OCI-LY1 (cell line): Measurements from ENCODE around the gene RAB30.

Source experiments
- H2AFZ ChIP-seq: fragments of 200-600 bp; sonication (generic), shearing (Covaris generic); 2 replicates; pipeline ENCODE4 v1.6.0; 2014; ENCODE audit warnings: antibody characterized with exemption, mild to moderate bottlenecking, low read length
- H3F3A ChIP-seq: fragments of 200-600 bp; sonication (generic), shearing (Covaris generic); 2 replicates; pipeline ENCODE4 v1.6.0; 2014; ENCODE audit warnings: mild to moderate bottlenecking, antibody characterized with exemption, low read length, moderate library complexity; ENCODE audit not compliant: insufficient read depth
- H3K27ac ChIP-seq: fragments of 200-600 bp; sonication (generic); 2 replicates; pipeline ENCODE4 v1.5.1; 2014; ENCODE audit warnings: low read length, mixed run types, mild to moderate bottlenecking, low read depth; ENCODE audit not compliant: poor library complexity, severe bottlenecking
- H3K27me3 ChIP-seq: fragments of 200-600 bp; sonication (generic); 2 replicates; pipeline ENCODE4 v1.6.0; 2014; ENCODE audit warnings: antibody characterized with exemption, mild to moderate bottlenecking, low read length, moderate library complexity; ENCODE audit not compliant: insufficient read depth
- H3K36me3 ChIP-seq: fragments of 200-600 bp; sonication (generic); 2 replicates; pipeline ENCODE4 v1.6.1; 2014; ENCODE audit warnings: mild to moderate bottlenecking, antibody characterized with exemption, low read length, moderate library complexity, mixed read lengths; ENCODE audit not compliant: insufficient read depth
- H3K4me1 ChIP-seq: fragments of 200-600 bp; sonication (generic); 2 replicates; pipeline ENCODE4 v1.5.1; 2014; ENCODE audit warnings: mild to moderate bottlenecking, low read length, moderate library complexity; ENCODE audit not compliant: insufficient read depth, severe bottlenecking
- H3K4me2 ChIP-seq: fragments of 200-600 bp; sonication (generic), shearing (Covaris generic); 2 replicates; pipeline ENCODE4 v1.6.1; 2014; ENCODE audit warnings: low read length
- H3K4me3 ChIP-seq: fragments of 200-600 bp; sonication (generic); 2 replicates; pipeline ENCODE4 v1.5.1; 2014; ENCODE audit warnings: low read length, low read depth, mild to moderate bottlenecking, mixed read lengths; ENCODE audit not compliant: poor library complexity, severe bottlenecking
- H3K79me2 ChIP-seq: fragments of 200-600 bp; shearing (Covaris generic); 2 replicates; pipeline ENCODE4 v1.6.1; 2016; ENCODE audit warnings: mixed run types, low read length, mixed read lengths; ENCODE audit not compliant: insufficient read depth
- H3K9ac ChIP-seq: fragments of 200-600 bp; sonication (generic), shearing (Covaris generic); 2 replicates; pipeline ENCODE4 v1.6.1; 2014; ENCODE audit warnings: mild to moderate bottlenecking, low read length, mixed read lengths
- H3K9me2 ChIP-seq: fragments of 200-600 bp; sonication (generic), shearing (Covaris generic); 2 replicates; pipeline ENCODE4 v1.6.1; 2014; ENCODE audit warnings: low read depth, mild to moderate bottlenecking, low read length, mixed read lengths
- H3K9me3 ChIP-seq: fragments of 200-600 bp; shearing (Covaris generic); 2 replicates; pipeline ENCODE4 v1.6.1; 2014; ENCODE audit warnings: low read length, mixed read lengths
- H4K20me1 ChIP-seq: fragments of 200-600 bp; sonication (generic), shearing (Covaris generic); 2 replicates; pipeline ENCODE4 v1.6.0; 2016; ENCODE audit warnings: mild to moderate bottlenecking, low read length; ENCODE audit not compliant: insufficient read depth
- EZH2 ChIP-seq: fragments of 200-600 bp; sonication (generic), shearing (Covaris generic); IDR thresholded peaks from 2 replicates; pipeline ENCODE4 v1.8.0; 2017; ENCODE audit warnings: borderline replicate concordance, mixed run types, mild to moderate bottlenecking, antibody characterized with exemption, low read length, moderate library complexity, mixed read lengths
- TF ChIP-seq, protein P1 (sequence below): fragments of 200-600 bp; sonication (generic), shearing (Covaris generic); IDR thresholded peaks from 2 replicates; pipeline ENCODE4 v1.5.1; 2017; ENCODE audit warnings: mild to moderate bottlenecking, antibody characterized with exemption, low read length, moderate library complexity, mixed read lengths

The RAB30 gene

DNA sequence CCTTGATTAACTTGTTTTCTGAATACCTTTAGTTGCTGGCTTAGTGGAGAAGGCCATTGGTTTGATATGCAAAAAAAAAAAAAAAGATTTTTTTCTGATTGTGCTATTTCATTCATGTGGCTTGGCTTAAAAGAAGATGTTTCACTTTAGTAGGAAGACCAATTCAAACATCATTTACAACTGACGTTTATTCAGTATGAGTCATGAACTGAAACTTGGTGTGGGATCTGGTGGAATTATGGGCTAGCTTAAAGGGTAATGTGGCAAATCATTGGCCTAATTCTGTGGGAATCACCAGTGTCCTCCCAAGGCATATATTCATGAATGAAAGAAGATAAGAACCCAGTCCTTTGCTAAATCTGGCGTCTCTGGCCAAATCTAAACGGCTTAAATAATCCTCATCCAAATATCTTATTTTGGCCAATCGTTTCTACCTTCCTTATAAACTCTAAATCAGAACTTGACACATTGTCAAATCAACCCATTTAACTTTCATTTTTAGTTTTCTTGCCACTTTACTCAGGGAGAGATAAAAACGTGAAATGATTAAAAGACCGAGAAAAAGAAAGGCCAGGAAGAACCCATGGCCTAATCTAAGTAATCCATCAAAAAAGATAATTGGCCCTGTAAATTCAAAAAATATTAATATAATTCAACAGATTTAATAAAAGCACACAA is 93.1 kb downstream of the RAB30 start:
- Histone ChIP-seq H2AFZ (no peak overlapping the region), H3K9me3 (no peaks in the 10 kb centered on the region), H4K20me1 (no peaks in the 10 kb centered on the region), H3F3A (no peaks in the 10 kb centered on the region), H3K9me2 (no peaks in the 10 kb centered on the region), H3K4me3 (no peak overlapping the region), H3K27ac (no peak overlapping the region), H3K36me3 (peaks cover 32% of the 10 kb centered on the region), H3K27me3 (no peaks in the 10 kb centered on the region), H3K4me2 (no peak overlapping the region), H3K4me1 (peaks cover 38% of the 10 kb centered on the region), H3K9ac (no peak overlapping the region), H3K79me2 (no peaks in the 10 kb centered on the region)
- no peak for TF ChIP-seq EZH2
- TF ChIP-seq, protein P1, sequence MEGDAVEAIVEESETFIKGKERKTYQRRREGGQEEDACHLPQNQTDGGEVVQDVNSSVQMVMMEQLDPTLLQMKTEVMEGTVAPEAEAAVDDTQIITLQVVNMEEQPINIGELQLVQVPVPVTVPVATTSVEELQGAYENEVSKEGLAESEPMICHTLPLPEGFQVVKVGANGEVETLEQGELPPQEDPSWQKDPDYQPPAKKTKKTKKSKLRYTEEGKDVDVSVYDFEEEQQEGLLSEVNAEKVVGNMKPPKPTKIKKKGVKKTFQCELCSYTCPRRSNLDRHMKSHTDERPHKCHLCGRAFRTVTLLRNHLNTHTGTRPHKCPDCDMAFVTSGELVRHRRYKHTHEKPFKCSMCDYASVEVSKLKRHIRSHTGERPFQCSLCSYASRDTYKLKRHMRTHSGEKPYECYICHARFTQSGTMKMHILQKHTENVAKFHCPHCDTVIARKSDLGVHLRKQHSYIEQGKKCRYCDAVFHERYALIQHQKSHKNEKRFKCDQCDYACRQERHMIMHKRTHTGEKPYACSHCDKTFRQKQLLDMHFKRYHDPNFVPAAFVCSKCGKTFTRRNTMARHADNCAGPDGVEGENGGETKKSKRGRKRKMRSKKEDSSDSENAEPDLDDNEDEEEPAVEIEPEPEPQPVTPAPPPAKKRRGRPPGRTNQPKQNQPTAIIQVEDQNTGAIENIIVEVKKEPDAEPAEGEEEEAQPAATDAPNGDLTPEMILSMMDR = no peak

DNA sequence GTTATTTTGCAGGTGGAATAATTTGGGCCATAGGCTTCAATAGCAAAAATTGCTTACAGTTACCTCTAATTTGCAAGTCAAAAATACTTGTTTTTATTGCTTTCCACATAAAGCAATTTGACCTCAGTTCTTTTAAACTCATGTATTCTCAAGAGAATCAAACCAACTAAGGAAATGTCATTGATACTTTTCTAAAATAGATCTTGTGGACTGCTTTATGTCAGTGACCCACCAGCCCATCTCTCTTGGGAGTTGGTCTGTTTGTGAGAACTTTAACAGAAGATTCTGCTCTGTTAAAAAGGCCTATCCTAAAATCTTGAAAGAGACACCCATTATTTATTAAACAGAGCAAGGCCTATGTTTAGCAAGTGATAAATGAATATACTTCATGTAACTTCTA is 94.9 kb downstream of the RAB30 start:
- Histone ChIP-seq H3K9me3 (no peaks in the 10 kb centered on the region), H3K4me2 (0 out of 2 replicates have a peak overlapping the region, but pooled peaks have one; percentile 2), H3K9me2 (no peaks in the 10 kb centered on the region), H3K27me3 (no peaks in the 10 kb centered on the region), H3K4me1 (peaks cover 51% of the 10 kb centered on the region), H3F3A (no peaks in the 10 kb centered on the region), H3K79me2 (no peaks in the 10 kb centered on the region), H3K4me3 (no peak overlapping the region), H2AFZ (no peak overlapping the region), H4K20me1 (no peaks in the 10 kb centered on the region), H3K9ac (no peak overlapping the region), H3K27ac (peak overlapping the region; percentile 56), H3K36me3 (peaks cover 23% of the 10 kb centered on the region)
- TF ChIP-seq, protein P1 = no peak
- TF ChIP-seq EZH2 = no peak

DNA sequence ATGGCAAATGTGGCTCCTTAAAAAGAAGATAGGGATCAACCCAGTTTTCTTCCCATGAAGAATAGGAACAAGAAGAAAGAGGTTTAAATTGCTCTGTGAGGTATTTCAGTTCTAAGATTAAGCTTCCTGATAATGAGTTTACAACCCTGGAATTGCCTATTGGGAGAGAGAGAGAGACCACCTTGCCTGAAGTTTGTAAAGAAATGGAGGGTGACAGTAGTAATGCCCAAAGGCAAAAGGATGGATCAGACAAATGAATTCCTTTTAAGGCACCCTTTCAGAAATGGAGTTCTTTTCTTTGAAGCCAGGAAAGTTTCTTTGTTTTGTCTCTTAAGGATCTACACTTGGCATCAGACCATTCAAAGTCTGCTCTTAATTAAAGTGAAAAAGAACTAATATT is 95.8 kb downstream of the RAB30 start:
- Histone ChIP-seq H3K4me1 (peaks cover 54% of the 10 kb centered on the region), H4K20me1 (no peaks in the 10 kb centered on the region), H2AFZ (no peak overlapping the region), H3K9ac (no peak overlapping the region), H3K27ac (peak overlapping the region; percentile 56), H3K4me2 (no peak overlapping the region), H3K79me2 (no peaks in the 10 kb centered on the region), H3K27me3 (no peaks in the 10 kb centered on the region), H3K4me3 (no peak overlapping the region), H3K9me3 (no peaks in the 10 kb centered on the region), H3K9me2 (no peaks in the 10 kb centered on the region), H3K36me3 (peaks cover 14% of the 10 kb centered on the region; the same call in 1 of the 2 replicates), H3F3A (no peaks in the 10 kb centered on the region)
- TF ChIP-seq EZH2 = no peak
- TF ChIP-seq, protein P1 = no peak
